CD4-positive, alpha-beta T cell treated with Interleukin-17A for 1 hour (primary cell): Measurements from ENCODE around the gene SHD.

Experiments
- DNase-seq: peaks from one replicate; pipeline ENCODE4 v3.0.0-alpha.2; 2020

The SHD gene

DNA sequence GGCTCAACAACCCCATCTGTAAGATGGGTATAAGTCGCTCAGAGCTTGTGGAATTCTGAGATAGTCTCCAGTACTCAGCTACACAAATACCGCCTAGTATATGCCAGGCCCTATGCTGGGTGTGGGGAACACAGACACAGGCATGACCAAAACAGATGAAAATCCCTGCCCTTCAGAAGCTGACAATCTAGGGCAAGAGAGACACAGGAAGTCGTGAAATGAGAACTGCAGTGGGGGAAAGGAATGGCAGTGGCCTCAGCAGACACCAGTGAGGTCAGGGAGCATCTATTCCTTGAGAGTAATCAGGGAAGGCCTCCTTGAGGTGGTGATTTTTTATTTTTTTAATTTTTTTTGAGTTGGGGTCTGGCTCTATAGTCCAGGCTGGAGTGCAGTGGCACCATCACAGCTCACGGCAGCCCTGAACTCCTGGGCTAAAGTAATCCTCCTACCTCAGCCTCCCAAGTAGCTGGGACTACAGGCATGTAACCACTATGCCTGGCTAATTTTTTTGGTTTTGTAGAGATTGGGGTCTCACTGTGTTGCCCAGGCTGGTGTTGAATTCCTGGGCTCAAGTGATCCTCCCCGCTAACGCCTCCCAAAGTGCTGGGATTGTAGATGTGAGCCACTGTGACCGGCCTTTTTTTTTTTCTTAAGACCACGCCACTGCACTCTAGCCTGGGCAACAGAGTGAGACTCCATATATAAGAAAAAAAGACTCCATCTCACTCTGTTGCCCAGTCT is 19.9 kb downstream of the SHD start:
- no peak for DNase-seq

DNA sequence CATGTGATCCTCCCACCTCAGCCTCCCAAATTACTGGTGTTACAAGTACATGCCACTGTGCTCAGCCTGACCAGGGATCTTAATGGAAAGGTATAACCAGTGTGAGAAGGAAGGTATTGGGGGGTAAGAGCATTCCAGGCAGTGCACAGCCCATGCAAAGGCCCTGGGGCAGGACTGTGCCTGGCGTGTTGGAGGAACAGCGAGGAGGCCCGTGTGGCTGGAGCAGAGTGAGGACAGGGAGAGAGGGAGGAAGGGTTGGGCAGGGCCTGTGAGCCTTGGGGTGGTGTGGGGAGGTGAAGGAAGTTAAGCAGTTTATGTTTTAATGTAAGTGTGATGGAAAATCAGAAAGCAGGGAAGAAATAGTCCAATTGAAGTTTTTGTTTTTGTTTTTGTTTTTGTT is 21.5 kb downstream of the SHD start:
- no peak for DNase-seq

DNA sequence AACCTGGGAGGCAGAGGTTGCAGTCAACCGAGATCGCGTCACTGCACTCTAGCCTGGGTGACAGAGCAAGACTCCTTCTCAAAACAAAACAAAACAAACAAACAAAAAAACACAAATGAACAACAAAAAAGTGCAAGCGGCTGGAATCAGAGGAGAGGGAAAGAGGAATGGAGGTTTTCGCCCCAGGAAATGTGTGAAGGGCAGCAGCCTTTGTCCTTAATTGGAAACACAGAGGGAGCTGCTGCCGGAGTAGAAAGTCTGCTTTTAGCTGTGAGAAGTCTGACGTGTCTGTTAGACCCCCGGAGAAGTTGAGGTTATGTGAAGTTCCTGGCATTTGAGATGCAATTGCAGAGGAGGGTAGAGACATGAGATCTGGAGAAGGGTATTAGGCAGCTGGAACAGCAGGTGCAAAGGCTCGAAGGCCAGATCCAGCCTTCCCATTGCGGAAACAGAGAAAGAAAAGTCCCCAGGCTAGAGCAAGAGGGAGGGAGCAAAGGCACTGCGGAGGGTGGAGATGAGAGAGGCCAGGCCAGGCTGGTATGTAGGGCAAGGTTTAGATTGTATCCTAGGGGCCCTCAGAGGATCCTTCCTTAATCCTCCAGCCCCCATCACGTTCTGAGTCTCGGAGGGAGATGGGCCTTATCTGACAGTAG is 22.6 kb downstream of the SHD start:
- no peak for DNase-seq

DNA sequence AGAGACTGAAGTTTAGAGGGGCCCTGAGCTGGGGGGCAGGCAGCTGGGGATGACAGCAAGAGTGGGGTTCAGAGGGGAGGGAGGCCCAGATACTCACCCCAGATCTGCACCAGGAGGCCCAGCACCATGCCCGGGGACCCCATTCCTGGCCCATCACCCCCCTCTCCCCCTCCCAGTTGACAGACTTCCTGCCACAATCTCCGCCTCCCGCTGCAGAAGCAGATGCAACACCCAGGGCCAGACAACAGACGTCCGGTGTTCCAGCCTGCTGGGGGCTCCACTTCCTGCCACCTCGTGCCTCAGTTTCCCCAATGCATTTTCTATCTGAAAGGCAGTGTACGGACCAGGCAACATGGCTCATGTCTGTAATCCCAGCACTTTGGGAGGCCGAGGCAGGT is 23.2 kb downstream of the SHD start, which contains the start of gene TMIGD2:
Gene TMIGD2, minus strand, starts transcription at position 147 of the 398 bp plus-strand sequence. Its CDS starts 4 bp downstream, at position 143.
- no peak for DNase-seq

DNA sequence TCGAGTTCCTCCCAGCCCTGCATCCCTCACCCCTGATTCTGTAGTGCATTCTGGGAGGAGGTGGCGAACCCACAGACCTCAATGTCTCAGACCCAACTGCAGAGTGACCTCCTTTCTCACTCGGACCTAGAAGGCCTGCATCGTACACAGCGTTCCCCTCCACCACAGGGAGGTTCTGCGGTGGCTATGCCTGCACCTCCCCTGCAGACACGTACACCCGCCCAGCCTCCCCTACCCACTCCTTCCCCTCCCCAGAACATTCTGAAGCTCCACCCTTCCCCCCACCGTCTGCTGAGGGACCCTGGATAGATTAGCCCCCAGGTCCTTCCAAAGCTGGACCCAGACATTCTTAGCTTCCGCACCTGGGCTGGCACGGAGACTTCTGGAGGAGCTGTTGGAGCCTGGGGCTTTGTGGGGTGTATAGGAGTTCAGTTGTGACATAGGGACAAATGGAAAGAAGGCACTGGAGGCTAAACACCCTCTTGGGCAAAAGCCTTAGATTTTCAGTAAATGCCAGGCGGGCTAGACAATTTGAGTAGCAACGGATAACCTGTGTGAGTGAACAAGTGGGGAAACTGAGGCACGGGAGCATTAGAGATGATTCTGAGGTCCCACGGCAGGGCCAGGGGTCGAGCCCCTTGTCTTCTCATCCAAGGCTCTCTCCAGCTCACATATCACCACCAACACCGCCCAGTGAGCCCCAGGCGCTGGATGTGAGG is 24.9 kb downstream of the SHD start:
- peak; percentile 9 for DNase-seq

DNA sequence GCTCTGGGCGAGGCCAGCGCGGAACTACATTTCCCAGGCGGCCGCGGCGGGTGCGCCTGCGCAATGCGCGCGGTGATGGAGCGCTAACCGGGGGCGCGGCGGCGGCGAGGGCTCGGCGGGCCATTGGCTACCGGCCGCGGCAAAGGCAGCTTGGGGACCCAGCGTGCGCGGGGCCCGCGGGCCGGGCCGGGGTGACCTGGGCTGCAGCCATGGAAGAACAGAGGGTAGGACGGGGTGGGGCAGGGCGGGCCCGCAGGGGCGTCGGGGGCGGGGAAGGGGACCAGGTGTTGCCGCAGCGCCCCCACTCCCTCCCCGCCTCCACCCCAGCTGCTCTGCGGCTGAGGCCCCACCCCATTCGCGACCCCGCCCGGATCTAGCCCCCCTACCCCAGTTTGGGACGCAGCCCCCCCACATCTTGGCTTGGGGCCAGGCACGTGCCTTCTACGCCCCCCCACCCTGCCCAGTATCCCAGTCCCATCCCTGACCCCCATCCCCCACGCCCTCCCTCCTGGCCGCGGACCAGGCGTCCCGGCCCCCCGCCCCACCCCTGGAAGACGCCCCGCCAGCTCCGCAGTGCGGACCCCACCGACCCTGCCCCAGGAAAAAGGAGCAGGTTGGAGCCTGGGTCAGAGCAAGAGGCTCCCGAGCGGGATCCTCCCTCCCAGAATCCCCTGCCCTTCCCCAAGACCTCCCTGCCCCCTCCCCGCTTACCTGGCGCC is 25.6 kb downstream of the SHD start, which contains the start of gene FSD1:
Gene FSD1, plus strand, starts transcription at position 61 of the 719 bp plus-strand sequence. Its CDS starts 149 bp downstream, at position 210.
- DNase-seq: peak; percentile 56

DNA sequence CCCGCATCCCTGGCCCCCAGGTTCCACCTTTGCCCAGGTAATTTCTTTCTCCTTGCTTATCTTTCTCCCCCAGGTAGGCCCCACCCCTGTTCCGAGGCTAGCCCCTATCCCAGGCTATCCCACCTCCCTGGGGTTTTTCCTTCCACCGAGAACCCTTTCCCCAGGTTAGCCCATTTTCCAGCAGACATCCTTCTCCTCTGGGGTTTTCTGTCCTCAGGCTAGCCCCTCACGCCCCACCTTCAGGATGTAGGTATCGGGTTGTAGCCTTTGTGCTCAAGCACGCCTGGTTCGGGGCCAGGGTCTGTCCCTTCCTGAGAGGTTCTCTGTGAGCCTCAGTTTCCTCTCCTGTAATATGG is 26.2 kb downstream of the SHD start:
- no peak for DNase-seq

DNA sequence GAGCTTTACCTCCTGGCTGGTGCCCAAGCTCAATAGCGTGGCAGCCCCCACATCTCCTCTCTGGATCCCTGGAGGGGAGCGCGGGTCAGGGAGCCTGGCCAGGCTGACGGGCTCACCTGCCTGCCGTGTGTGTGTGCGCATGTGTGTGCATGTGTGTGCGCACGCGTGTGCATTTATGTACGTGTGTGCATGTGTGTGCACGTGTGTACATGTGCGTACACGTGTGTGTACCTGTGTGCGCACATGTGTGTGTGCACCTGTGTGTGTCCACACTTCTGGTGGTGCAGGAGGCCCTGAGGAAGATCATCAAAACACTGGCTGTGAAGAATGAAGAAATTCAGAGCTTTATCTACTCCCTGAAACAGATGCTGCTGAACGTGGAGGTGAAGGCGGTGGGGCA is 26.6 kb downstream of the SHD start:
- no peak for DNase-seq

DNA sequence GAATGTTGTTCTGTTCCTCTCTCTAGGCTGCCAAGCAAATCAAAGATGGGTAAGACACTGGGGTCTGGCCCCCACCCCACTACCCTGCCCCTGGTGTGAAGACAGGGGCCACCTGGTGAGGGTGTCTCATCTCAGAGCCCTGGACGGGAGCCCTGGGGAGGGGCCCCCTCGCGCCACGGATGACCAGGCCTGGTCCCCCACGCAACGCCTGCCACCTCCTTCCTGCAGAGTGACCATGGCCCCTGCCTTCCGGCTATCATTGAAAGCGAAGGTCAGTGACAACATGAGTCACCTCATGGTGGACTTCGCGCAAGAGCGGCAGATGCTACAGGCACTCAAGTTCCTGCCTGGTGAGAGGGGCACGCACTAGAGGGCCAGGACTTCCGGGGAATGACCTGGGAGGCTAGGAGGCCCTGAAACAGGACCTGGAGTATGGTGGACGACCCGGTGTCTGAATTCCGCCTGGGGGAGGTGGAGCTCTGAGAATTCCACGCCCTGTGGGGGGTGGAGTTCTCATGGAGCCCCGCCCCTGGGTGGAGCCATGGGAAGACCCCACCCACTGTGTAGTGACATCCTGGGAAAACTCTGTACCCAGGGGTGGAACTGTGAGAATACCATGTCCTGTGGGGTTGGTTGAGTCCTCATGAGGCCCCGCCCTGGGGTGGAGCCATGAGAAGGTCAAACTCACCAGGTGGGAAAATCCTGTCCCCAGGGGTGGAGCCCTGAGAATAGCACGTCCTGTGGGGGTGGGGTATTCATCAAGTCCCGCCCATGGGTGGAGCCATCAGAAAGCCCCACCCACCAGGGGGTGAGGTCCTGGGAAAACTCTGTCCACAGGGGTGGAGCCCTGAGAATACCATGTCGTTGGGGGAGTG is 31.4 kb downstream of the SHD start:
- peak; percentile 12 for DNase-seq

DNA sequence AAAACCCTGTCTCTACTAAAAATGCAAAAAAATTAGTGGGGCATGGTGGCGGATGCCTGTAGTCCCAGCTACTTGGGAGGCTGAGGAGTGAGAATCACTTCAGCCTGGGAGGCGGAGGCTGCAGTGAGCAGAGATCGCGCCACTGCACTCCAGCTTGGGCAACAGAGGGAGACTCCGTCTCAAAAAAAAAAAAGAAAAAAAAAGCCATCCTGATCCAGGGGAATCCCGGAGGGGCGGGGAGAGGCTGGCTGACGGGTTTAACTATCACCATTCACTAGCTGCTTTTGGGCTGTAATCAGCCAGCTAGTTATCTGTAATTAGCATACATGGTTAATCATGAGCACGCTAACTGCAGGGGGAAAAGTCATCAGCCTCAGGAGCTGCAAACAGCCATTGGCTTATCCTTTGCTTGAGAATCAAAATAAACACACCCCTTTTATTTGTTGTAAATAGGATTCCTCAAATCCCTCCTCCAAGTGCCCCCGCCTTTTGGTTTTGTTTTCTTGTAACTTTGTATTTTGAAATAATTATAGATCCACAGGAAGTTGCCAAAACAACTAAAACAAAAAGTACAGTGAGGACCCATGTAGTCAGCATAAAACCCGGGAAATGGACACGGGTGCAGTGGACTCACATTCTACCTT is 34.9 kb downstream of the SHD start:
- no peak for DNase-seq

DNA sequence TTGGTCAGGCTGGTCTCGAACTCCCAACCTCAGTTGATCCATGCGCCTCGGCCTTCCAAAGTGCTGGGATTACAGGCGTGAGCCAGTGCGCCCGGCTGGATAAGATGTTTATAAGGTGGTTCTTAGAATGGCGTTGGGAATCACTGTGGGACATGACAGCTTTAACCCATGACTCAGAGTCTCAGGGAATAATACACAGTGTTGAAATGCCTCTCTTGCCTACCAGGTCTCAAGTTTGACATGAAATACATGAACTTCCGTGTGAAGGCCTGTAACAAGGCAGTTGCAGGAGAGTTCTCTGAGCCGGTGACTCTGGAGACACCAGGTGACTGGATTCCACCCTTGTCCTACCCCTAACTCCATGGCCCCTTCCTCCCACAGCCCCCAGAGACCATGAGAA is 37.9 kb downstream of the SHD start:
- DNase-seq: no peak

DNA sequence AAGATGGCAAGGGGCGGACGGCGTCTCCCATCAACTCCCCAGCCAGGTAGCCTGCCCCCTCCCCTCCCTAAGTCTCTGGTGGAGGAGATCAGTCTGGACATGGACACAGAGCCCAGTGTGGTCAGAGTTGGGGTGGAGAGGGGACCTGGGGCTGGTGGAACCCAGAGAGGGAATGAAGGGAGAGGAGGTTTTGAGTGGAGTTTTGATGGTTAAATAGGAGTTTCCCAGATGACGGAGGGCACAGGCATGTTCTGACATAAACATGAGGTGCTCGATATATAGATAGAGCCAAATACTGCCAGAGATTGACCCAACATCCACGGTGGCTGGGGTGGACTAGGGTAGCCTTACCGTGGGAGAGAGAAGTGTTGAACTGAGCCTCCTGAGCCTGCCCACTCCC is 39.4 kb downstream of the SHD start:
- no peak for DNase-seq

DNA sequence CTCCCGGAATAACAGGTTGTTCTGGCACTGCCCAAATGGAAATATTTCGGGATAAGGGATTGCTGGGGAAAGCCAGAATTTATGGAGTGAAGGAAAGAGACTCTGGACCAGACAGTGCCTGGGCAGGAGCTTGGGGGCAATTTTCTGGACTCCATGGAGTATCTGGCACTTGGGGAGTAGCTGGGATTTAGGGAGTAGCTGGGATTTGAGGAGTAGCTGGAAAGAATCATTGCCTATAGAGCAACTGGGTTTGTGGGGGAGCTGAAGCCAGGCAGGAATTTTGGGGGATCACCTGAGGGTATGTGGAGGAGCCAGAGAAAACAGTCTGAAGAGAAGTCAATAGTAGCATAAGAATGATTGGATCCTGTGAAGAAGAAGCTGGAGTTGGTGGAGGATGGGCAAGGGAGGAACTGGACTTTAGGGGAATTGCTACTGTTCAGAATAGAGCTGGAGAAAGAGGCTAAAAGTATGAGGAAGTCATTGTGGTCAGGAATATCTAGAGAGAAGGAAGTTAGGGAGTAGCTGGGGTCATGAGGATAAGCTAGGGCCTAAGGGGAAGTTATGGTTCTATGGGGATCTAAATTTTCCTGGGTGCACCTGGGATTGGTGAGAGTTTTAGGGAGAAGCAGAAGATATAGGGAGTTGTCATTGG is 40.1 kb downstream of the SHD start:
- no peak for DNase-seq

DNA sequence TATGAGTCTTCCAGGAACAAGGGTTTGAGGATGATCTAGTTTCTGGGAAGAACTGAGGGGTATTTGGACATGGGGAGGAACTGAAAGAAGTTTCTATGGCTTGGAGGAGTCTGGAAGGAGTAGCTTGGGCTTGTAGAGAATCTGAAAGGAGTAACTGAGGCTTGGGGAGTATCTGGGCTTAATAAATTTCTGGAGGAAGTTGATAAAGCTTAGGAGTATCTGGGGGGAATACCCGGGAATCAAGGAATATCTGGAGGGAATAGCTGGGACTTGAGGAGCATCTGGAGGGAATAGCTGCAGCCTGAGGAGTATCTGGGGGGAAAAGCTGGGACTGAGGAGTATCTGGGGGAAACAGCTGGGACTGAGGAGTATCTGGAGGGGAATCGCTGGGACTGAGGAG is 41.4 kb downstream of the SHD start:
- DNase-seq: no peak

DNA sequence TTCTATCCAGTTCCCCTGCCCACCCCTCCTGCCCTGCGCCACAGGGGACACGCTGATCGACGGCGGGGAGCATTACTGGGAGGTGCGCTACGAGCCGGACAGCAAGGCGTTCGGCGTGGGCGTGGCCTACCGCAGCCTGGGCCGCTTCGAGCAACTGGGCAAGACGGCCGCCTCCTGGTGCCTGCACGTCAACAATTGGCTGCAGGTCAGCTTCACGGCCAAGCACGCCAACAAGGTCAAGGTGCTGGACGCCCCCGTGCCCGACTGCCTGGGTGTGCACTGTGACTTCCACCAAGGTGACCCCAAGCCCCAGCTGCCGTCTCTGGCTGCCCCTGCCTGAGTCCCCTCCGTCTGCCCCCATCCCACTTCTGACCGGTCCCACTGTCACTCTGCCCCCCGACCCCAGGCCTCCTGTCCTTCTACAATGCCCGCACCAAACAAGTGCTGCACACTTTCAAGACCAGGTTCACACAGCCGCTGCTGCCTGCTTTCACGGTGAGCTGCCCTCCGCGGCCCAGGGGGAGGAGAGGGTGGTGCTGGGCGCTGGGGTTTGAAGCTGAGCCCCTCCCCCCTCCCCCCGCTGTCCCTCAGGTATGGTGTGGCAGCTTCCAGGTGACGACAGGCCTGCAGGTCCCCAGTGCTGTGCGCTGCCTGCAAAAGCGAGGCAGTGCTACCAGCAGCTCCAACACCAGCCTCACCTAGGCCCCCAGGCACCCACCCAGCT is 44.0 kb downstream of the SHD start:
- DNase-seq: no peak

DNA sequence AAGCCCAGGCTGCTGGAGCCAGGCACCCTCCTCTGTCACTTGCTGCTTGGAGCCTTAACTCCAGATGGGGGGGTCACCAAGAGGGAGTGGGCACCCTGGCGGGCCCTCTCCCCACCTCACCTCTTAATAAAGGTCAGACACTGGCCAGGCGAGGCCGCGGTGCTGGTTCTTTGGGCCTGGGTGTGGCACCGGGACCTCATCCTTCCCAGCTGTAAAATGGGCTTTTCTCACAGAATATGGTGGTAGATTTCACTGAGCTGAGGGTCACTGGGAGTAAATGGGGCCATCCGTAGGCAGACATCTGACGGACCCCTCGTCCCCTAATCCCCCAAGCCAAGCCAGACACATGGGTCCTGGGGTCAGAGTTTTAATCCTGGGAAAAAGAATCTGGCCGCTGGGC is 44.6 kb downstream of the SHD start:
- no peak for DNase-seq

DNA sequence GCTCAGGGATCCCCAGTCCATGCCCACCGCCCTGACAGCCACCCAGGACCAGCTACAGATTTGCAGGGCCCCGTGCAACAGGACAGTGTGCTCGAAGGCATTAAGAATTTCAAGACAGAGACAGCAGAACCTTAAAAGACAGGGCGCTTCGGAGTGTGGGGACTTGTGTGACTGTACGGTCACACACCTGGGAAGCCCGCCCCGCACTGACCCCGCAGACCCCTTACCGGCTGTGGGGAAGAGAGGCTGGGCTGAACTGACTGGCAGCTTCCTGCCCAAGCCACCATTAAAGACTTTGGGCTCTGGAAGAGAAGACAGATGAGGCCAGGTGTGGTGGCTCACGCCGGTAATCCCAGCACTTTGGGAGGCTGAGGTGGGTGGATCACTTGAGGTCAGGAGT is 45.2 kb downstream of the SHD start:
- no peak for DNase-seq

DNA sequence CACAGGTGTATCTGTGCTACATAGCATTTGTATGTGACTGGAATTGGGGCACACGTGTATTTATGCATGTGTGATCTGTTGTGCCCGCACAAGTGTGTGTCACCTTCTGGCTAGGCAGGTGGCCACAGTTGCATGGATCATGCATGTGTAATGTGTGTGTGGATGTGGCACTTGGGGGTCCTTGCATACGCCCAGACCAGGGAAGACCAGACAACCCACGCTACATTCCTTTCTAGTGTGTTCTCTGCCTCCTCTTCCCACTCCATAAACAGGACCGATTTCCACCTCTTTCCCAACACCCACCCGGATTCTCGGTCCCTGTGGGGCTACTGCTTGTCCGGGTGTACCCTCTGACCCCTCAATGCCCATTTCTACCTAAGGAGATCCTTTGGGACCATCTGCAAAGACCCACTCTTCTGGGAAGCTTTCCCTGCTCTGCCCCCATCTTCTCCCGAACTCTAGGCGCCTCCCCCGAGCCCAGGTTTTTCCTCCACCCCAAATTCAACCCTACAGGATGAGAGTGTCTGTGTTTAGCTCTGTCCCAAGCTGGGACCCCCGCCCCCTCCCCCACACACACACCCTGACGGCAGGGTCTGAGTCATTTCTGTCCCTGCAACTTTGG is 47.3 kb downstream of the SHD start:
- DNase-seq: no peak

DNA sequence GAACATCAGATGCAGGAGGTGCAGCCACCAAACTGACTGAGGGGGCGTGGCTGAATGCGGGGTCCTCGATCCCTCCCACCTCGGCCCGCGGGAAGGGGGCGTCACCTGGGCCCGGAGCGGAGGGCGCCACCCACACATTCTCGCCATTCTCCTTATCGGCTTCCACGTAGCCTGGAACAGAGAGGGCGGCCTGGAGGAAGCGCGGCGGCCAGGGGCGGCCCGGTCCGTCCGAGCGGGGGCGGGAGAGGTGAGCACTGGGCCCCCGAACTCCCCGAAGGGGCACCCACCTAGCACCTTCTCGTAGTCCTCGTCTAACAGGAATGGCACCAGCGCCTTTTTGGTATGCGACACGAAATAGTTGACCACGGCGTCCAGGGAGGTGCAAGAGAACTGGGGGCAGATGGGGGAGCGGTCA is 47.8 kb downstream of the SHD start:
- DNase-seq: peak; percentile 42
